Astrocyte of the cerebellum (primary cell): ENCODE measurements around the gene SKIC8.

Experiments used
- DNase-seq: peaks from one replicate; pipeline ENCODE4 v3.0.0-alpha.2; 2011; ENCODE audit warnings: low read depth
- H3K4me3 ChIP-seq: 2 replicates; pipeline ENCODE4 v1.5.1; 2011; ENCODE audit warnings: mild to moderate bottlenecking, low read depth, low read length, moderate library complexity
- in situ Hi-C: cut with HindIII; loops from 2 replicates; pipeline ENCODE4 v1.10.0; 2017; ENCODE audit warnings: low sequenced_read_pairs
- TF ChIP-seq, protein P1 (sequence below): IDR thresholded peaks from 2 replicates; pipeline ENCODE4 v1.5.1; 2012; ENCODE audit warnings: low read length, low read depth, moderate library complexity, mild to moderate bottlenecking; ENCODE audit errors: missing control alignments

Gene SKIC8

DNA sequence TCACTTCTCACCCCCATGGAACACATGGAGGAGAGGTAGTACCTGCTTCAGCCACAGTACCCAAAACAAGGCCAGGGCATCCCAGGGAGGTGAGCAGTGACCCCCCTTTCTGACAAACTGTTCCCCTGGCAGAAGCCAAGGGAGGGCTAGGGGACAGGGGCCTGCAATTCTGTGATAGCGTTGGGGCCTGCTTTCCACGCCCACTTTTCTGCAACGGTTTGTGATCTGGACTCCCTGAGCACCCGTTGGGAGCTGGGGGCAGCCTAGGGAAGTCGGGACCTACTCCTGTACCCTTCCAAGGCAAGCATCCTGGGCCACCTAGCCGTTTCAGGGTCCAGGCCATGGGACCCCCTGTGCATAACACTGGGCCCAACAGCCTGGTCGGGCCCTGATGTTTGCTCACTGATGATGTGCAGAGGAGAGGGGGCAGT is 36.0 kb downstream of the SKIC8 start:
- in situ Hi-C loops, result no loop called here
- DNase-seq, result no peak
- no peak overlapping the region for H3K4me3 ChIP-seq
- TF ChIP-seq, protein P1, sequence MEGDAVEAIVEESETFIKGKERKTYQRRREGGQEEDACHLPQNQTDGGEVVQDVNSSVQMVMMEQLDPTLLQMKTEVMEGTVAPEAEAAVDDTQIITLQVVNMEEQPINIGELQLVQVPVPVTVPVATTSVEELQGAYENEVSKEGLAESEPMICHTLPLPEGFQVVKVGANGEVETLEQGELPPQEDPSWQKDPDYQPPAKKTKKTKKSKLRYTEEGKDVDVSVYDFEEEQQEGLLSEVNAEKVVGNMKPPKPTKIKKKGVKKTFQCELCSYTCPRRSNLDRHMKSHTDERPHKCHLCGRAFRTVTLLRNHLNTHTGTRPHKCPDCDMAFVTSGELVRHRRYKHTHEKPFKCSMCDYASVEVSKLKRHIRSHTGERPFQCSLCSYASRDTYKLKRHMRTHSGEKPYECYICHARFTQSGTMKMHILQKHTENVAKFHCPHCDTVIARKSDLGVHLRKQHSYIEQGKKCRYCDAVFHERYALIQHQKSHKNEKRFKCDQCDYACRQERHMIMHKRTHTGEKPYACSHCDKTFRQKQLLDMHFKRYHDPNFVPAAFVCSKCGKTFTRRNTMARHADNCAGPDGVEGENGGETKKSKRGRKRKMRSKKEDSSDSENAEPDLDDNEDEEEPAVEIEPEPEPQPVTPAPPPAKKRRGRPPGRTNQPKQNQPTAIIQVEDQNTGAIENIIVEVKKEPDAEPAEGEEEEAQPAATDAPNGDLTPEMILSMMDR, result no peak

GRCh38 chr15:78261062-78261461 is 38.3 kb downstream of the SKIC8 start:
- TF ChIP-seq, protein P1, result no peak
- no peak for DNase-seq
- no peak overlapping the region for H3K4me3 ChIP-seq
- in situ Hi-C loops, result no loop called here

DNA sequence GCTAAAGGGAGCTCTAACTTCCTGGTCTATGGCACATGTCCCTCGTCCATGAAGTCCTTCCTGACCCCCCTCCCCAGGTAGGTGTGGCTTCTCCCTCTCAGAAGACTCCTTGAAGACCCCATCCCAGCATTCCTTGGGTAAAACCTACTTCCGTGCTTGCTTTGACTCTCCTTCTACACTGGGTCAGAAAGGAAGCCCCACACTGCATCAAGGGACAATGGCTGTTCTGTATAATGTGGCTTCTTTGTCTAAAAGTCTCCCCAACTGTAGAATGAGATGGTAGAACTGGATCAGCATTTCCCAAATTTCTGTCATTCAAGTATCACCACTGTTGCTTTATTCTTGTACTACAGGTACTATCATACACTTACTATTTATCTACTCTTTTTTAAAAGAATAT is 38.9 kb downstream of the SKIC8 start:
- in situ Hi-C loops, result no loop called here
- H3K4me3 ChIP-seq, result no peak overlapping the region
- DNase-seq, result no peak
- TF ChIP-seq, protein P1, result no peak

- TF ChIP-seq, protein P1, result no peak
- DNase-seq, result no peak
- no peak overlapping the region for H3K4me3 ChIP-seq
- in situ Hi-C loops, result loop anchor here (5.0 kb wide), 1 partner anchor 62 kb away; no protein-coding TSS in a partner anchor
These were observed 40.2 kb downstream of the SKIC8 start for GRCh38 chr15:78259232-78259631.

DNA sequence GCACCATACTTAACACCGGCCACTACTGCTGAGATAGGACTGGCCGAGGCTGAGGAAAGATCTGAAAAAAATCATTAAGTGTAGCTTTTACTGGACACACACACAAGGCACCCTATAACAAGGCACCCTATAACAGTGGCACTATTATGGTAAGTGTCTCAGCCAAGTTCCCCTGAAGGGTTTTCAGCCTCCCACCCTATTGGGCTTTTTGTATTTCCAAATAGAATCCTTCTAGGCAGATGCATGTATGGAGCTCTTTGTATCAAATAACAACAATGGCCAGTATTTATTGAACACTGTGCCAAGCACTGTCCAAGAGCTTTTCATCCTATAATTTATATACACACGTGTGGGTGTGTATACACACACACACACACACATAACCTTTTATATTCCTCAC is 41.7 kb downstream of the SKIC8 start:
- in situ Hi-C loops, result loop anchor here (5.0 kb wide), 1 partner anchor 60 kb away; no protein-coding TSS in a partner anchor
- no peak overlapping the region for H3K4me3 ChIP-seq
- TF ChIP-seq, protein P1, result no peak
- DNase-seq, result no peak

DNA sequence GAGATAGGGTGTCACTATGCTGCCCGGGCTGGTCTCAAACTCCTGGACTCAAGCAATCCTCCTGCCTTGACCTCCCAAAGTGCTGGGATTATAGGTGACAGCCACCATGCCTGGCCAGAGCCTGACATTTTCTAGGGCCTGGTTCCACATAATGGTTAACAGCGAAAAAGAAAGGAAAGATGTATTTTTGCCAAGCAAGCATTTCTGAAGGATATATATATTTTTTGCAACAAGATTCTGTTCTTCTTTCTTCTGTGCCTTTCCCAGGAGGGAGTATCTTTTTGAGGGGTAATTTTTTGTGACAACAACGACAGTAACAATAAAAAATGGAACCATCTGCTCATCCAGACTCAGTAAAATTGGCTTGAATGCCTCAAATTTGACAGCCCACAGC is 43.4 kb downstream of the SKIC8 start:
- TF ChIP-seq, protein P1, result no peak
- H3K4me3 ChIP-seq, result no peak overlapping the region
- no peak for DNase-seq
- in situ Hi-C loops, result loop anchor here (5.0 kb wide), 1 partner anchor 59 kb away; no protein-coding TSS in a partner anchor
